Psoas muscle (tissue), 8 donors: ENCODE results near the gene RBFOX2. TPM values are rescaled to one million over a fixed set of nuclear protein-coding genes. Genes with fewer than 3 reads are reported as not detected.
A peak's percentile ranks its signal among the peaks of the same experiment; 100 is the strongest.

Experiments used
- ATAC-seq, 4 donors: fragments of 200-7000 bp; cut with Tn5 transposase; one replicate each; pipeline ENCODE4 v1.9.1; 2020; ENCODE audit warnings: moderate library complexity in 3 of 4, mild to moderate bottlenecking in 2 of 4
- DNase-seq, 2 donors: peaks; one replicate each; pipeline ENCODE4 v3.0.0-alpha.2; 2020
- H3K27ac ChIP-seq: fragments of 200-600 bp; one replicate; pipeline ENCODE4 v1.8.0; 2022
- H3K27me3 ChIP-seq, 3 donors: fragments of 200-600 bp in 1 of 3; one replicate each; pipeline versions ENCODE4 v1.6.1 to v1.8.0; 2013 to 2022; ENCODE audit warnings: low read length in 2 of 3, mild to moderate bottlenecking in 2 of 3, moderate library complexity in 1 of 3; ENCODE audit not compliant: insufficient read depth in 3 of 3
- H3K36me3 ChIP-seq, 2 donors: fragments of 200-600 bp in 1 of 2; one replicate each; pipeline versions ENCODE4 v1.6.1 to v1.8.0; 2013 to 2022; ENCODE audit warnings: low read depth in 1 of 2, mild to moderate bottlenecking in 1 of 2, moderate library complexity in 1 of 2; ENCODE audit not compliant: insufficient read depth in 1 of 2
- H3K4me1 ChIP-seq: fragments of 200-600 bp; one replicate; pipeline ENCODE4 v1.8.0; 2022
- H3K4me3 ChIP-seq: fragments of 200-600 bp; one replicate; pipeline ENCODE4 v1.8.0; 2022; ENCODE audit warnings: mild to moderate bottlenecking
- H3K9me3 ChIP-seq: fragments of 200-600 bp; one replicate; pipeline ENCODE4 v1.8.0; 2022
- CTCF ChIP-seq: fragments of 200-600 bp; IDR thresholded peaks from one replicate; pipeline ENCODE4 v1.8.0; 2022; ENCODE audit warnings: antibody characterized with exemption
- WGBS, 3 donors: extraction: QIAGEN DNeasy Blood & Tissue Kit; methylation state at CpG; one replicate each; pipeline versions ENCODE4 v1.1.6 to v1.1.7; 2013; 5-methylcytosine and 5-hydroxymethylcytosine counted together
- intact Hi-C, 2 donors: fragments of 100-400 bp; cut with DNase I; formaldehyde crosslinking; loops; one replicate each; pipeline versions ENCODE4 v1.11.0 to v1.14.2; 2022
- polyA plus RNA-seq, 3 donors: library from polyadenylated mRNA; stranded (reverse); fragments of 200-250 nt; gene quantifications; one replicate each; pipeline ENCODE4 v1.2.3, GENCODE V29; 2013
- total RNA-seq, 4 donors: library from RNA; stranded (reverse); fragmentation: NEBNext Ultra II Directional in 2 of 4; extraction: Animal tissue kit (Norgen Biotek cat#: 25700) in 2 of 4; gene quantifications; one replicate each; pipeline versions ENCODE4 v1.2.1 to v1.2.4, GENCODE V29; 2021 to 2023
- donor health status: healthy with polysubstance abuse.
- donor health status: DM: no; HTN: no; CAD: no; lungs with moderate emphysema.
- donor health status: Bipolar disorder and iron deficiency.
- donor health status: healthy.
- donor health status: DM: yes; HTN: yes; CAD: no.
- donor health status: DM: no; HTN: no; CAD: no.
- donor health status: DM: no; HTN: no; CAD: no.
- donor health status: DM: yes; HTN: yes; CAD: no.

Gene RBFOX2
- total and polyA plus RNA-seq, 7 donors: 7.7 to 50.4 (median 28.4) TPM

- H3K4me3 ChIP-seq: peak overlapping the region; percentile 68
- TF ChIP-seq CTCF: no peak
- no peaks in the 10 kb centered on the region for H3K27me3 ChIP-seq
- 30 to 35% (median 33%) methylated on average over 1 of the region's 1 CpG for WGBS, 3 donors
- H3K9me3 ChIP-seq: no peaks in the 10 kb centered on the region
- intact Hi-C loops: loop anchor here (5.0 to 10.0 kb wide), 2 partner anchors 72 to 229 kb away; no protein-coding TSS in a partner anchor
- peaks cover 72% of the 10 kb centered on the region for H3K4me1 ChIP-seq
- no peak for DNase-seq
- peak overlapping the region; percentile 90 for H3K27ac ChIP-seq
- peak in 3 of 4 donors; percentile 30 to 32 (median 30) for ATAC-seq
- H3K36me3 ChIP-seq: no peaks in the 10 kb centered on the region
Measured at GRCh38 chr22:35913925-35914324, 114.7 kb downstream of the RBFOX2 start.

- intact Hi-C loops: loop anchor here (5.0 to 10.0 kb wide), 2 partner anchors 70 to 228 kb away; no protein-coding TSS in a partner anchor
- TF ChIP-seq CTCF: no peak
- Histone ChIP-seq H3K27ac (peak overlapping the region; percentile 90), H3K27me3 (no peaks in the 10 kb centered on the region), H3K4me3 (no peak overlapping the region), H3K9me3 (no peaks in the 10 kb centered on the region), H3K36me3 (no peaks in the 10 kb centered on the region), H3K4me1 (peaks cover 60% of the 10 kb centered on the region)
- no peak for ATAC-seq
- 19 to 33% (median 26%) methylated on average over 1 of the region's 1 CpG for WGBS, 3 donors
- DNase-seq: no peak
Measured at GRCh38 chr22:35912658-35913057, 116.0 kb downstream of the RBFOX2 start.

- 78 to 88% (median 79%) methylated on average over 2 of the region's 2 CpGs for WGBS, 3 donors
- intact Hi-C loops: loop anchor here (5.0 to 10.0 kb wide), 2 partner anchors 70 to 227 kb away; no protein-coding TSS in a partner anchor
Measured at GRCh38 chr22:35911877-35912276, 116.7 kb downstream of the RBFOX2 start.

GRCh38 chr22:35910926-35911325 lies 117.7 kb downstream of the RBFOX2 start:
- intact Hi-C loops: loop anchor here (5.0 to 10.0 kb wide), 2 partner anchors 69 to 226 kb away; no protein-coding TSS in a partner anchor
- Histone ChIP-seq H3K36me3 (no peaks in the 10 kb centered on the region), H3K9me3 (no peaks in the 10 kb centered on the region), H3K27ac (peak overlapping the region; percentile 90), H3K4me1 (peaks cover 62% of the 10 kb centered on the region), H3K27me3 (no peaks in the 10 kb centered on the region), H3K4me3 (no peak overlapping the region)
- no peak for TF ChIP-seq CTCF
- ATAC-seq: peak in 1 of 4 donors; percentile 32
- no peak for DNase-seq
- WGBS, 3 donors: 19 to 28% (median 22%) methylated on average over 2 of the region's 2 CpGs

More at GRCh38 chr22:35911877-35912276, 116.7 kb downstream of the RBFOX2 start:
- Histone ChIP-seq H3K4me3 (no peak overlapping the region), H3K27me3 (no peaks in the 10 kb centered on the region), H3K36me3 (no peaks in the 10 kb centered on the region), H3K9me3 (no peaks in the 10 kb centered on the region), H3K27ac (peak overlapping the region; percentile 90), H3K4me1 (peaks cover 60% of the 10 kb centered on the region)
- TF ChIP-seq CTCF: no peak
- ATAC-seq (no peak), DNase-seq (no peak)
